Measurements from ENCODE around the gene AMIGO3.
"Not testable (repeated sequence)": the region's sequence is repeated elsewhere in the genome, so short reads cannot be mapped to it uniquely, and the experiment has no call there.

- TF ChIP-seq, protein P1, sequence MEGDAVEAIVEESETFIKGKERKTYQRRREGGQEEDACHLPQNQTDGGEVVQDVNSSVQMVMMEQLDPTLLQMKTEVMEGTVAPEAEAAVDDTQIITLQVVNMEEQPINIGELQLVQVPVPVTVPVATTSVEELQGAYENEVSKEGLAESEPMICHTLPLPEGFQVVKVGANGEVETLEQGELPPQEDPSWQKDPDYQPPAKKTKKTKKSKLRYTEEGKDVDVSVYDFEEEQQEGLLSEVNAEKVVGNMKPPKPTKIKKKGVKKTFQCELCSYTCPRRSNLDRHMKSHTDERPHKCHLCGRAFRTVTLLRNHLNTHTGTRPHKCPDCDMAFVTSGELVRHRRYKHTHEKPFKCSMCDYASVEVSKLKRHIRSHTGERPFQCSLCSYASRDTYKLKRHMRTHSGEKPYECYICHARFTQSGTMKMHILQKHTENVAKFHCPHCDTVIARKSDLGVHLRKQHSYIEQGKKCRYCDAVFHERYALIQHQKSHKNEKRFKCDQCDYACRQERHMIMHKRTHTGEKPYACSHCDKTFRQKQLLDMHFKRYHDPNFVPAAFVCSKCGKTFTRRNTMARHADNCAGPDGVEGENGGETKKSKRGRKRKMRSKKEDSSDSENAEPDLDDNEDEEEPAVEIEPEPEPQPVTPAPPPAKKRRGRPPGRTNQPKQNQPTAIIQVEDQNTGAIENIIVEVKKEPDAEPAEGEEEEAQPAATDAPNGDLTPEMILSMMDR (IDR thresholded peaks at IDR 0.05; ENCODE audit: insufficient read depth, low read length) = not testable (repeated sequence)
- not testable (repeated sequence) for TF ChIP-seq POLR2AphosphoS5 (IDR thresholded peaks at IDR 0.05; ENCODE audit: low read depth); GABPA (IDR thresholded peaks at IDR 0.05; ENCODE audit: low read depth); SPI1 (IDR thresholded peaks at IDR 0.05; ENCODE audit: borderline replicate concordance, low read depth); REST (IDR thresholded peaks at IDR 0.05; ENCODE audit: insufficient replicate concordance, low read depth)
Observed at GRCh38 chr3:49748874-49749273, 29.4 kb upstream of the AMIGO3 start.

Measured in HL-60 (cell line).